GM10266 (cell line): ENCODE results near the gene TLNRD1.

Experiments used
- DNase-seq: peaks from one replicate; pipeline ENCODE4 v3.0.0; 2012; ENCODE audit errors: extremely low spot score
- TF ChIP-seq, protein P1 (sequence below): IDR thresholded peaks from 2 replicates; pipeline ENCODE4 v1.5.1; 2012; ENCODE audit warnings: mild to moderate bottlenecking, low read depth; ENCODE audit not compliant: control insufficient read depth, insufficient read depth; ENCODE audit errors: missing control alignments

TLNRD1 gene

GRCh38 chr15:81023483-81024264 lies 23.0 kb downstream of the TLNRD1 start:
- peak; percentile 79 for DNase-seq
- TF ChIP-seq, protein P1, sequence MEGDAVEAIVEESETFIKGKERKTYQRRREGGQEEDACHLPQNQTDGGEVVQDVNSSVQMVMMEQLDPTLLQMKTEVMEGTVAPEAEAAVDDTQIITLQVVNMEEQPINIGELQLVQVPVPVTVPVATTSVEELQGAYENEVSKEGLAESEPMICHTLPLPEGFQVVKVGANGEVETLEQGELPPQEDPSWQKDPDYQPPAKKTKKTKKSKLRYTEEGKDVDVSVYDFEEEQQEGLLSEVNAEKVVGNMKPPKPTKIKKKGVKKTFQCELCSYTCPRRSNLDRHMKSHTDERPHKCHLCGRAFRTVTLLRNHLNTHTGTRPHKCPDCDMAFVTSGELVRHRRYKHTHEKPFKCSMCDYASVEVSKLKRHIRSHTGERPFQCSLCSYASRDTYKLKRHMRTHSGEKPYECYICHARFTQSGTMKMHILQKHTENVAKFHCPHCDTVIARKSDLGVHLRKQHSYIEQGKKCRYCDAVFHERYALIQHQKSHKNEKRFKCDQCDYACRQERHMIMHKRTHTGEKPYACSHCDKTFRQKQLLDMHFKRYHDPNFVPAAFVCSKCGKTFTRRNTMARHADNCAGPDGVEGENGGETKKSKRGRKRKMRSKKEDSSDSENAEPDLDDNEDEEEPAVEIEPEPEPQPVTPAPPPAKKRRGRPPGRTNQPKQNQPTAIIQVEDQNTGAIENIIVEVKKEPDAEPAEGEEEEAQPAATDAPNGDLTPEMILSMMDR: no peak

DNA sequence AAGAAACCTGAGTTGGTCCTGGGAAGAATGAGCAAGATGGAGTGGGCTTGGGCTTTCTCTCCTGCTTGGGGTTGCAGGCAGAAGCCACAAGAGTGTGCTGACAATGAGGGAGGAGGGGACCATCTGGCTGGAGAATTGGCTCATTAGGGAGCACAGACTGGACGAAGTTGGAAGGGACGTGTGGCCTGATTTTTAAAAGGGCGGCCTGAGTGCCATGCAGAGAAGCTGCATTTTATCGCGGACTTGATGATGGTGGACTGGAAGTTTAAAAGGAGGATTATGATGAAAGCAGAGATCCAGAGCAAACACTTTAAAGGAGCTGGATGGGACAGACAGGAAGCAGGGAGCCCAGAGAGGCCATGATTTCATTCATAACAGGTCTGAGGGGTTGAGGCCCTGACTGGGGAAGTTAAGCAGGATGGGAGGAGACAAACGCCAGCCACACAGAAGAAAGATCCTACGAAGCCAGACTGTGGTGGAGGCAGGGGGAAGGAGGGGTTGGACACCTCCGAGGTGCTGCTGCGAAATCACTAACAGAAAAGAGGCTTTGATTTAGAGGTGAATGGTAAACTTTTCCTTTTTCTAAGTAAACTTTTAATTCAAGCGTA lies 23.6 kb downstream of the TLNRD1 start:
- DNase-seq: no peak
- TF ChIP-seq, protein P1: no peak

DNA sequence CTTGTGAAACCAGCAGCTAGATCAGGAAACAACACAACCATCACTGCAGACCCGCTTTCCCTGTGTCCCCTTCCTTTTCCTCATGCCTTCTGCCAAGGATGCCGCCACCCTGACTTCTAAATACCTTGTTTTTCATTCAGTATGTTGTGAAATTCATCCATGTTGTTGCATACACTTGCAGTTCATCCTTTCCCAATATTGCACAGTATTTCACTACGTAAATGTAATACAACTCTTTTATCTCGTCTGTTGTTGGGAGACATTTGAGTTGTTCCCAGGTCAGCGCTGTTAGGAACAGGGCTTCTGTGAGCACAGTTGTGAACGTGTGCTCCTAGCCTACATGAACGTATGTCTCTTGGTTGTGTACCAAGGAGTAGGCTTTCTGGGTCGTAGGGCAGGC lies 24.2 kb downstream of the TLNRD1 start:
- no peak for DNase-seq
- TF ChIP-seq, protein P1: no peak

DNA sequence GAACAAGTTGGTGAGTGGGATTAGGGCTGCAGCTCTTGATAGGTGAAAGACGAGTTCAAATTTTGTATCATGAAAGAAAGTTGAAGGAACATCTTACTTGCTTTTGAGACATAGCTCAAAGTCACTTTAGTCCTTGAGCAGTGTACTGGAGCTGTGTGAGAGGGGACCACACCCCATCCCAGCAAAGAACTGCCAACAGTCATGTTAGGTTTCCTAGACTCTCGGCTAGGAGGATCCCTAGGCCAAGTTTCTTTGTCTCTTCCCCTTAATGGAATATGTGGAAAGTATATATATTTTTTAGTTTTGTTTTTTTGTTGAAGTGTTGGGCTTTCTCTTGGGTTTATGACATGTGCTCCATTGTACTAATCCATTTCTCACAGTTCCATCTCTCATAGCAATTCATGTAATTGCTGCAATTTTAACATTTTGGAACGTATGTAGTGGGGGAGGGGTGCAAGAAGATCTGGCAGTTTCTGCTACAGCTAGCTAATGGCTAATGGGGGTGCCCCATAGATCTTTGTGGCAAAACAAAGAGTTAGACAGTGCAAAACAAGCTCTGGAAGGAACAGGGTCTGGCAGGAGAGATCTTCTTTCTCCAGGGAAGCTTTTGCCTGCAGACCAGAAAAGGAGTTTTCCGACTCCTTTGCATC lies 25.1 kb downstream of the TLNRD1 start:
- TF ChIP-seq, protein P1: no peak
- no peak for DNase-seq

GRCh38 chr15:81026836-81027599 lies 26.3 kb downstream of the TLNRD1 start:
- no peak for DNase-seq

DNA sequence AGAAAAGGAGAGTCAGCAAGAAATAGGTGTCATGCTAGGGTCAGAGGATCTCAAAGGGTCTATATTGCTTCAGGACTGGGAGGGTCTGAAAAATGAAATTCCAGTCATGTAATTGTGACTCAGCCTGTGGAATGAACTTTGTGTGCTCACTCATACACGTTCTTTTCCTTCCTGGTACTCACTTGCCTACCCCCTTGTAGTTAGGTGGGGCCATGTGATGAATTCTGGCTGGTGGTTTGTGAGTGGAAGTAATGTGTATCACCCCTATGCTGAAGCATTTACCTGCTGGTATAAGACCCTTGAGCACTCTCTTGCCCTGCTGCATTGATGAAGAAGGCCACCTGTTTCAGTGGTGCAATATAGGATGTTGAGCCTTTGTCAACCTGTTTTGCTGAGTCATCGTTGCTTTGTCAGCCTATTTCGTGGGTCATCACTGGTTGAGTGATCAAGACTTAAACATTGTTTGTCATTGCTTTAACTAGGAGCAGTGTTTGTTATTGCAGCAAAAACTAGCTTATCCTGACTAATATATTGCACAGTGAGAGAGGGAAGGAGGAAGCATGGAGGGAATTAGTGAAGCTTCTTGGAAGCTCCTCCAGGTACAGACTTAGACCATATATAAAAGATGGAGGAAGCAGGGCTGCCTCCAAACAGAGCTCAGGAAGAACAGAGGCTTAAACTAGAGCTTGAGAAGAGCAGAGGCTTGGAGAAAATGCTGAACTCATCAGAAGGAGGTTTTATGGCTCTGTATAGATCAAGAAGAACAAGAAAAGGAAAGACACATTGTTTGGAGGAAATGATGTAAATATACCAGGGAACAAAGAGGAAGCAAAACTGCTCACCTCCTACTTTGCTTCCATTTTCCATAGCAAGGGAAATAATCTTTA lies 28.9 kb downstream of the TLNRD1 start:
- TF ChIP-seq, protein P1: no peak
- DNase-seq: no peak

More at GRCh38 chr15:81026836-81027599, 26.3 kb downstream of the TLNRD1 start:
- TF ChIP-seq, protein P1: no peak
